HEK293 (cell line): ENCODE measurements around the gene GOLGA3.

Experiments used
- CTCF ChIP-seq: fragments of 450-650 bp; formaldehyde crosslinking; IDR thresholded peaks from 2 replicates; pipeline ENCODE4 v1.5.1; 2016; ENCODE audit warnings: missing biosample characterization, missing genetic modification characterization
- KLF8 ChIP-seq: fragments of 450-650 bp; formaldehyde crosslinking; IDR thresholded peaks from 2 replicates; pipeline ENCODE4 v1.5.1; 2016; ENCODE audit warnings: missing biosample characterization, missing genetic modification characterization
- SALL2 ChIP-seq: fragments of 450-650 bp; formaldehyde crosslinking; IDR thresholded peaks from 2 replicates; pipeline ENCODE4 v1.5.0; 2017; ENCODE audit warnings: missing biosample characterization, mild to moderate bottlenecking, missing genetic modification characterization, borderline replicate concordance
- SCRT1 ChIP-seq: fragments of 450-650 bp; formaldehyde crosslinking; IDR thresholded peaks from 2 replicates; pipeline ENCODE4 v1.5.1; 2016; ENCODE audit warnings: missing biosample characterization, missing genetic modification characterization, borderline replicate concordance
- YY2 ChIP-seq: fragments of 450-650 bp; formaldehyde crosslinking; IDR thresholded peaks from 2 replicates; pipeline ENCODE4 v1.5.1; 2016; ENCODE audit warnings: missing biosample characterization, missing genetic modification characterization
- ZFP3 ChIP-seq: fragments of 450-650 bp; formaldehyde crosslinking; IDR thresholded peaks from 2 replicates; pipeline ENCODE4 v1.5.1; 2016; ENCODE audit warnings: low read depth, missing biosample characterization, missing genetic modification characterization
- ZNF121 ChIP-seq: fragments of 450-650 bp; formaldehyde crosslinking; IDR thresholded peaks from 2 replicates; pipeline ENCODE4 v1.5.1; 2016; ENCODE audit warnings: missing biosample characterization, missing genetic modification characterization
- ZNF214 ChIP-seq: fragments of 450-650 bp; formaldehyde crosslinking; IDR thresholded peaks from 2 replicates; pipeline ENCODE4 v1.5.1; 2017; ENCODE audit warnings: missing biosample characterization, mild to moderate bottlenecking, missing genetic modification characterization, borderline replicate concordance
- ZNF274 ChIP-seq, 2 experiments: fragments of 200-500 bp in 1 of 2; fragments of 450-650 bp in 1 of 2; sonication (Bioruptor generic) in 1 of 2; formaldehyde crosslinking in 1 of 2; IDR thresholded peaks; 2 replicates each; pipeline versions ENCODE4 v1.5.1 to v1.6.1; 2014 to 2016; ENCODE audit warnings: borderline replicate concordance in 1 of 2, inconsistent platforms in 1 of 2, low read length in 1 of 2, missing biosample characterization in 1 of 2, missing genetic modification characterization in 1 of 2
- ZNF391 ChIP-seq: fragments of 450-650 bp; formaldehyde crosslinking; IDR thresholded peaks from 2 replicates; pipeline ENCODE4 v1.5.1; 2016; ENCODE audit warnings: low read depth, missing biosample characterization, missing genetic modification characterization, borderline replicate concordance
- ZNF549 ChIP-seq: fragments of 450-650 bp; IDR thresholded peaks from 2 replicates; pipeline ENCODE4 v1.5.1; 2018; ENCODE audit warnings: missing biosample characterization, missing genetic modification characterization, mild to moderate bottlenecking, inconsistent platforms, moderate library complexity
- ZNF658 ChIP-seq: fragments of 450-650 bp; formaldehyde crosslinking; IDR thresholded peaks from 2 replicates; pipeline ENCODE4; 2016; ENCODE audit warnings: missing biosample characterization, missing genetic modification characterization
- ZNF677 ChIP-seq: fragments of 450-650 bp; IDR thresholded peaks from 2 replicates; pipeline ENCODE4 v1.5.0; 2018; ENCODE audit warnings: missing biosample characterization, mild to moderate bottlenecking, missing genetic modification characterization, moderate library complexity
- TF ChIP-seq, protein P1 (sequence below): fragments of 450-650 bp; formaldehyde crosslinking; IDR thresholded peaks from 2 replicates; pipeline ENCODE4 v1.5.0; 2017; ENCODE audit warnings: missing biosample characterization, missing genetic modification characterization, borderline replicate concordance

DNA sequence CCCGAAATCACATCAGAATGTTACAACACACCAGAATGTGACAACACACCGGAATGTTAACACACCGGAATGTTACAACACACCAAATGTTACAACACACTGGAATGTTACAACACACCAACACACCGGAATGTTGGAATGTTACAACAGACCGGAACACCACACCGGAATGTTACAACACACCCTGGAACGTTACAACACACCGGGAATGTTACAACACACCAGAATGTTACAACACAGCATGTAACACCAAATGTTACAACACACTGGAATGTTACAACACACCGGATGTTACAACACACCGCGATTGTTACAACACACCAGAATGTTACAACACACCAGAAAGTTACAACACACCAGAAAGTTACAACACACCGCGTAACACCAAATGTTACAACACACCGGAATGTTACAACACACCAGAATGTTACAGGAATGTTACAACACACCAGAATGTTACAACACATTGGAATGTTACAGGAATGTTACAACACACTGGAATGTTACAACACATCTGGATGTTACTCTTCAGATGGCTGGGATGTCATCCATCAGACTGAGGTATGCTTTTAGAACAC is 37.7 kb upstream of the GOLGA3 start:
- no peak for TF ChIP-seq ZNF658
- no peak for TF ChIP-seq ZFP3 (tag by site-specific recombination)
- TF ChIP-seq ZNF121 = no peak
- TF ChIP-seq, protein P1, sequence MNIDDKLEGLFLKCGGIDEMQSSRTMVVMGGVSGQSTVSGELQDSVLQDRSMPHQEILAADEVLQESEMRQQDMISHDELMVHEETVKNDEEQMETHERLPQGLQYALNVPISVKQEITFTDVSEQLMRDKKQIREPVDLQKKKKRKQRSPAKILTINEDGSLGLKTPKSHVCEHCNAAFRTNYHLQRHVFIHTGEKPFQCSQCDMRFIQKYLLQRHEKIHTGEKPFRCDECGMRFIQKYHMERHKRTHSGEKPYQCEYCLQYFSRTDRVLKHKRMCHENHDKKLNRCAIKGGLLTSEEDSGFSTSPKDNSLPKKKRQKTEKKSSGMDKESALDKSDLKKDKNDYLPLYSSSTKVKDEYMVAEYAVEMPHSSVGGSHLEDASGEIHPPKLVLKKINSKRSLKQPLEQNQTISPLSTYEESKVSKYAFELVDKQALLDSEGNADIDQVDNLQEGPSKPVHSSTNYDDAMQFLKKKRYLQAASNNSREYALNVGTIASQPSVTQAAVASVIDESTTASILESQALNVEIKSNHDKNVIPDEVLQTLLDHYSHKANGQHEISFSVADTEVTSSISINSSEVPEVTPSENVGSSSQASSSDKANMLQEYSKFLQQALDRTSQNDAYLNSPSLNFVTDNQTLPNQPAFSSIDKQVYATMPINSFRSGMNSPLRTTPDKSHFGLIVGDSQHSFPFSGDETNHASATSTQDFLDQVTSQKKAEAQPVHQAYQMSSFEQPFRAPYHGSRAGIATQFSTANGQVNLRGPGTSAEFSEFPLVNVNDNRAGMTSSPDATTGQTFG (tag by site-specific recombination) = no peak
- TF ChIP-seq ZNF677 = no peak
- no peak for TF ChIP-seq SCRT1 (tag by site-specific recombination)
- no peak for TF ChIP-seq CTCF
- TF ChIP-seq ZNF214 (tag by site-specific recombination) = no peak
- no peak for TF ChIP-seq ZNF274 (IDR thresholded peaks at IDR 0.05; ENCODE audit: low read length)
- TF ChIP-seq ZNF274 (tag by site-specific recombination; IDR thresholded peaks at IDR 0.05; ENCODE audit: borderline replicate concordance) = no peak
- TF ChIP-seq YY2 = no peak
- TF ChIP-seq ZNF549 (tag by site-specific recombination) = no peak
- TF ChIP-seq KLF8 (tag by site-specific recombination) = no peak
- TF ChIP-seq SALL2 (tag by site-specific recombination) = no peak
- TF ChIP-seq ZNF391 = no peak
